Natural killer cell (primary cell): Measurements from ENCODE around the gene UTP3. TPM values are rescaled to one million over a fixed set of nuclear protein-coding genes. Genes with fewer than 3 reads are reported as not detected.

Experiments
- ATAC-seq, 3 donors: fragments of 150-1000 bp in 2 of 3; fragments of 200-7000 bp in 1 of 3; cut with Tn5 transposase; 1 replicate in 1 of 3; 2 replicates in 2 of 3; pipeline ENCODE4 v1.10.0; 2021; ENCODE audit warnings: mild to moderate bottlenecking in 2 of 3, moderate library complexity in 2 of 3
- DNase-seq, 2 donors: peaks; one replicate each; pipeline versions ENCODE4 v3.0.0 to v3.0.0-alpha.2; 2013 to 2021; ENCODE audit warnings: mixed read lengths in 1 of 2
- H3K27ac ChIP-seq: one replicate; pipeline ENCODE4 v1.5.1; 2013; ENCODE audit warnings: mild to moderate bottlenecking, low read length
- H3K27me3 ChIP-seq: one replicate; pipeline ENCODE4 v1.6.1; 2013; ENCODE audit warnings: low read length; ENCODE audit not compliant: control insufficient read depth, insufficient read depth
- H3K36me3 ChIP-seq: one replicate; pipeline ENCODE4 v1.6.1; 2013; ENCODE audit warnings: low read length; ENCODE audit not compliant: control insufficient read depth, insufficient read depth
- H3K4me1 ChIP-seq: one replicate; pipeline ENCODE4 v1.6.1; 2013; ENCODE audit warnings: low read length; ENCODE audit not compliant: control insufficient read depth, insufficient read depth
- H3K4me3 ChIP-seq: one replicate; pipeline ENCODE4 v1.5.1; 2013; ENCODE audit warnings: low read length
- H3K9me3 ChIP-seq: one replicate; pipeline ENCODE4 v1.6.1; 2013; ENCODE audit warnings: low read length; ENCODE audit not compliant: control insufficient read depth, insufficient read depth
- H3K27ac Mint-ChIP-seq, 2 donors: one replicate each; pipeline ENCODE4 v1.8.0; 2022; ENCODE audit warnings: mild to moderate bottlenecking in 2 of 2, mixed read lengths in 2 of 2, moderate library complexity in 1 of 2
- H3K27me3 Mint-ChIP-seq, 2 donors: one replicate each; pipeline ENCODE4 v1.8.0; 2022; ENCODE audit warnings: low read depth in 2 of 2, mixed read lengths in 2 of 2
- H3K36me3 Mint-ChIP-seq: one replicate; pipeline ENCODE4 v1.8.0; 2022; ENCODE audit warnings: mixed read lengths
- H3K4me1 Mint-ChIP-seq, 2 donors: one replicate each; pipeline ENCODE4 v1.8.0; 2022; ENCODE audit warnings: mixed read lengths in 2 of 2
- H3K4me3 Mint-ChIP-seq: one replicate; pipeline ENCODE4 v1.8.0; 2022; ENCODE audit warnings: mild to moderate bottlenecking, moderate library complexity, mixed read lengths
- H3K9me3 Mint-ChIP-seq, 2 donors: one replicate each; pipeline ENCODE4 v1.8.0; 2022; ENCODE audit warnings: mixed read lengths in 2 of 2
- CTCF ChIP-seq: fragments of 200-600 bp; IDR thresholded peaks from one replicate; pipeline ENCODE4 v1.8.0; 2022; ENCODE audit warnings: antibody characterized with exemption
- WGBS: methylation state at CpG from one replicate; pipeline ENCODE4 v1.1.7; 2013; ENCODE audit warnings: missing lambda C conversion rate; ENCODE audit not compliant: insufficient coverage; 5-methylcytosine and 5-hydroxymethylcytosine counted together
- intact Hi-C: fragments of 100-400 bp; cut with micrococcal nuclease; formaldehyde crosslinking; loops from one replicate; pipeline ENCODE4 v1.14.2; 2022
- total RNA-seq, 4 donors: library from RNA; stranded (reverse); fragments of 120-200 nt in 1 of 4; gene quantifications; one replicate each; pipeline versions ENCODE4 v1.2.3 to v1.2.4, GENCODE V29; 2013 to 2022

Gene UTP3
- total RNA-seq, 3 donors from 2014 or later (not counting 1 experiment from before 2014, with no cell fraction given): 22.3 to 23.1 (median 22.6) TPM

- Histone ChIP-seq H3K36me3 (no peaks in the 10 kb centered on the region), H3K4me1 (peaks cover 21% of the 10 kb centered on the region), H3K27ac (no peak overlapping the region), H3K27me3 (no peaks in the 10 kb centered on the region), H3K4me3 (no peak overlapping the region), H3K9me3 (no peaks in the 10 kb centered on the region)
- no peak for ATAC-seq
- DNase-seq: no peak
- no peak for TF ChIP-seq CTCF
- intact Hi-C loops: no loop called here
- Mint-ChIP-seq H3K9me3 (no peaks in the 10 kb centered on the region), H3K4me1 (peaks cover 25% of the 10 kb centered on the region in 2 donors), H3K4me3 (no peak overlapping the region), H3K27me3 (no peaks in the 10 kb centered on the region), H3K36me3 (no peaks in the 10 kb centered on the region), H3K27ac (no peak overlapping the region)
- 97% methylated on average over 4 of the region's 6 CpGs for WGBS
Observed at GRCh38 chr4:70739496-70740337, 51.4 kb downstream of the UTP3 start.

Other genes with a start within 250 kb of the UTP3 start
- gene MUC7, start 216.3 kb upstream of the UTP3 start, total RNA-seq: not detected
- gene AMTN, start 170.0 kb upstream of the UTP3 start, total RNA-seq: not detected
- not detected for gene AMBN, start 96.3 kb upstream of the UTP3 start, total RNA-seq
- gene ENAM, start 59.8 kb upstream of the UTP3 start, total RNA-seq: not detected
- gene JCHAIN, start 22.0 kb upstream of the UTP3 start, total RNA-seq: 1,000 to 10,000 TPM in 1 of 3 donors, 1 to 10 TPM in 2; 1.6 to 1,035 (median 3.5) TPM
- gene RUFY3, start 33.4 kb downstream of the UTP3 start, total RNA-seq: 10 to 100 TPM; 31.6 to 38.1 (median 33.4) TPM
- gene GRSF1, start 151.4 kb downstream of the UTP3 start, total RNA-seq: 10 to 100 TPM; 33.4 to 50.8 (median 43.0) TPM
- 10 to 100 TPM; 15.1 to 23.6 (median 22.6) TPM for gene MOB1B, start 213.8 kb downstream of the UTP3 start, total RNA-seq